HG02763 (cell line): ENCODE measurements around the gene GPR162.

ENCODE experiments used
- ATAC-seq: cut with Tn5 transposase; IDR thresholded peaks from one replicate; pipeline ENCODE4 v1.9.1; 2021; ENCODE audit warnings: mild to moderate bottlenecking, moderate library complexity; ENCODE audit not compliant: unreplicated experiment

The GPR162 gene, protein sequence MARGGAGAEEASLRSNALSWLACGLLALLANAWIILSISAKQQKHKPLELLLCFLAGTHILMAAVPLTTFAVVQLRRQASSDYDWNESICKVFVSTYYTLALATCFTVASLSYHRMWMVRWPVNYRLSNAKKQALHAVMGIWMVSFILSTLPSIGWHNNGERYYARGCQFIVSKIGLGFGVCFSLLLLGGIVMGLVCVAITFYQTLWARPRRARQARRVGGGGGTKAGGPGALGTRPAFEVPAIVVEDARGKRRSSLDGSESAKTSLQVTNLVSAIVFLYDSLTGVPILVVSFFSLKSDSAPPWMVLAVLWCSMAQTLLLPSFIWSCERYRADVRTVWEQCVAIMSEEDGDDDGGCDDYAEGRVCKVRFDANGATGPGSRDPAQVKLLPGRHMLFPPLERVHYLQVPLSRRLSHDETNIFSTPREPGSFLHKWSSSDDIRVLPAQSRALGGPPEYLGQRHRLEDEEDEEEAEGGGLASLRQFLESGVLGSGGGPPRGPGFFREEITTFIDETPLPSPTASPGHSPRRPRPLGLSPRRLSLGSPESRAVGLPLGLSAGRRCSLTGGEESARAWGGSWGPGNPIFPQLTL

DNA sequence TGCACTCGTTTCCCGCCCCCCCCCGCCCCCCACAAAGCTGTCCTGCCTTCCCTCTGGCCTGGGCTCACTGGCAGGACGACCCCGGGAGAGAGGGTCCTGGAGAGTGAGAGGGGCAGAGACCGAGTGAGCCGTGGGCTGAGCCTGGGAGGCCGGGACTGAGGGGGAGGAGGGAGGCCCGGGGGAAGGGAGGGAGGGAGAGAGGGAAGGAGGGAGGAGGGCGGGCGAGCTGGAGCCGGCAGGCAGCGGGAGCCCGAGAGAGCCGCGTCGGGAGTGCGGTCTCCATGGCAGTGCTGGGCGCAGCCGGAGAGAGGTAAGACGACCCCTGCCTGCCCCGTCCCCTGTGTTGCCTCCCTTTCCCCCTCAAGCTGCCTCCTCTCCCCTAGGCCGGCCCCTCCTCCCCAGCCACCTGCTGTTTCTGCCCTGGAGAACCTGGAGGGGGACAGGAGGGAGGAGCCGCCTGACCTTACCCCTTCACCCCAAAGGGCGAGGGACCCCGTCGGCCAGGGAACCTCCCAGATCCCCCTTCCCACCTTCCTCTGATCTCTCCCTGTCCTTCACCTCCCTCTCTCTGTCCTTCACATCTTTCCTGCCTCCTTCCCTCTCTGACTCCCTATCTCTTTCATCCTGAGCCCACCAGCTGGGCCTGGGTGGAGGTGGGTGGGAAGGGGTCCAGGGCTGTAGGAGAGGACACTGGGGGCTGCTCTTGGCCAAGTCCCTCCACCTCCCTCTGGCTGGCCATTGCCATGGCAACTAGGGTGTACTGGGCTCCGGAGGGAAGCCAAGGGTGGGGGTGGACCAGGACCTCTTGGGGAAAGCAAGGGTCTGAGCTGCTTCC lies at the start of gene GPR162:
GPR162 (plus strand) TSS at position 231 of the 835 bp plus-strand sequence. CDS start 2,078 bp downstream, outside the sequence.
- no peak for ATAC-seq

- ATAC-seq, result no peak
Measured at GRCh38 chr12:6772331-6772695, 49.3 kb upstream of the GPR162 start, which contains the start of gene LAG3. TSS of gene LAG3 (plus strand) at chr12:6772520. CDS start at chr12:6772853, 333 bp downstream.

DNA sequence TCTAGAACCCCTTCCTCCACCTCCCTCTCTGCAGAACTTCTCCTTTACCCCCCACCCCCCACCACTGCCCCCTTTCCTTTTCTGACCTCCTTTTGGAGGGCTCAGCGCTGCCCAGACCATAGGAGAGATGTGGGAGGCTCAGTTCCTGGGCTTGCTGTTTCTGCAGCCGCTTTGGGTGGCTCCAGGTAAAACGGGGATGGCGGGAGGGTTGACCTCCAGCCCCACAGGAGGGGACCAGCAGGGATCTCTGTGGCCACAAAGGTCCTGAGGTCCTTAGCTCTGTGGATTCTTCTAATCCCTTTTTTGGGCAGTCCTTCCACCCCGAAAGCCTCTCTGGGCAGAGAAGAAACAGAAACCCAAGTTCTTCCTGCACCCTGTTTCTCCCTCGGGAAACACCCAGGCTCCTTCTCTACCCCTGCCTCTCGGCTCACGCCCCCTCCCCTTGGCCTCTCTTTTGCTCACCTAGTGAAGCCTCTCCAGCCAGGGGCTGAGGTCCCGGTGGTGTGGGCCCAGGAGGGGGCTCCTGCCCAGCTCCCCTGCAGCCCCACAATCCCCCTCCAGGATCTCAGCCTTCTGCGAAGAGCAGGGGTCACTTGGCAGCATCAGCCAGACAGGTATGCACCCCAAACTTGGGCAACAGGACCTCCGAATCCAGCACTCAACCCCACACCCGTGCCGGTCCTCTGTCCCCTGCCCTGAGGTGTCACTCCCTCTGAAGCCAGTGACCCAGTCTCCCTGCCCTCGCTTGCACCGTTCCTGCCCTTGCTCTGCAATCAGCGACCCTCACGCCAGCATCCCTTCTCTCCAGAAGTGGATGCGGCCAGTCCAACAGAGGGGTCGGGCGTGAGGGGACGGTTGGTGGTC lies 48.7 kb upstream of the GPR162 start:
- ATAC-seq, result no peak

- ATAC-seq, result no peak
Measured at GRCh38 chr12:6773590-6774351, 47.9 kb upstream of the GPR162 start.

DNA sequence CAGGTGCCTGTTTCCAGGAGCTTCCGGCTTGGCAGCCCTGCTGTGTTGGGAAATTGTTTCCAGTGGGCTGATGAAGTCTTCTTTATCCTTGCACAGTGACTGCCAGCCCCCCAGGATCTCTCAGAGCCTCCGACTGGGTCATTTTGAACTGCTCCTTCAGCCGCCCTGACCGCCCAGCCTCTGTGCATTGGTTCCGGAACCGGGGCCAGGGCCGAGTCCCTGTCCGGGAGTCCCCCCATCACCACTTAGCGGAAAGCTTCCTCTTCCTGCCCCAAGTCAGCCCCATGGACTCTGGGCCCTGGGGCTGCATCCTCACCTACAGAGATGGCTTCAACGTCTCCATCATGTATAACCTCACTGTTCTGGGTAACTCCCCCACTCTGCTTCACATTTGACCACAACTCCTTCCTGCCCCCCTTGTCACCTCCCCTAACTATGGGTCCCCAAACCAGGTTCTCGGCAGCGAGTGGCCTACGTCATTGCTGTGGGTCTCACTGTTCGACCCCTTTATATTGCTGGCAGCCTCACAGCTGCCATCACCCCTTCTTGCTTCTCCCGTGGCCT lies 47.0 kb upstream of the GPR162 start:
- ATAC-seq, result no peak

GRCh38 chr12:6775185-6776174 lies 46.1 kb upstream of the GPR162 start:
- no peak for ATAC-seq

DNA sequence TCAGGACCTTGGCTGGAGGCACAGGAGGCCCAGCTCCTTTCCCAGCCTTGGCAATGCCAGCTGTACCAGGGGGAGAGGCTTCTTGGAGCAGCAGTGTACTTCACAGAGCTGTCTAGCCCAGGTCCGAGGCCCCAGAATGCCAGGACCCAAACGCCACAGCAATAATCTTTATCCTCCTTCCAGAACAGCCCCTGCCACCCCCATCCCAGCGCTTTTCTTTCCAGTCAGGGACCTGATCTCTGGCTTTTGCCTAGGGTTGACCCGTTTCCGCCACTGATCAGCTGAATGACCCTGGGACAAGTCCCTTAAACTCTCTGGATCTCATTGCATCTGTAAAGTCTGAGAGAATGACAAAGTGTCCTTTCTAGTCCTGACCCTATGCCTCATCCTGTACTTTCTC lies 44.2 kb upstream of the GPR162 start:
- ATAC-seq, result no peak

GRCh38 chr12:6778217-6778573 lies 43.4 kb upstream of the GPR162 start:
- no peak for ATAC-seq

DNA sequence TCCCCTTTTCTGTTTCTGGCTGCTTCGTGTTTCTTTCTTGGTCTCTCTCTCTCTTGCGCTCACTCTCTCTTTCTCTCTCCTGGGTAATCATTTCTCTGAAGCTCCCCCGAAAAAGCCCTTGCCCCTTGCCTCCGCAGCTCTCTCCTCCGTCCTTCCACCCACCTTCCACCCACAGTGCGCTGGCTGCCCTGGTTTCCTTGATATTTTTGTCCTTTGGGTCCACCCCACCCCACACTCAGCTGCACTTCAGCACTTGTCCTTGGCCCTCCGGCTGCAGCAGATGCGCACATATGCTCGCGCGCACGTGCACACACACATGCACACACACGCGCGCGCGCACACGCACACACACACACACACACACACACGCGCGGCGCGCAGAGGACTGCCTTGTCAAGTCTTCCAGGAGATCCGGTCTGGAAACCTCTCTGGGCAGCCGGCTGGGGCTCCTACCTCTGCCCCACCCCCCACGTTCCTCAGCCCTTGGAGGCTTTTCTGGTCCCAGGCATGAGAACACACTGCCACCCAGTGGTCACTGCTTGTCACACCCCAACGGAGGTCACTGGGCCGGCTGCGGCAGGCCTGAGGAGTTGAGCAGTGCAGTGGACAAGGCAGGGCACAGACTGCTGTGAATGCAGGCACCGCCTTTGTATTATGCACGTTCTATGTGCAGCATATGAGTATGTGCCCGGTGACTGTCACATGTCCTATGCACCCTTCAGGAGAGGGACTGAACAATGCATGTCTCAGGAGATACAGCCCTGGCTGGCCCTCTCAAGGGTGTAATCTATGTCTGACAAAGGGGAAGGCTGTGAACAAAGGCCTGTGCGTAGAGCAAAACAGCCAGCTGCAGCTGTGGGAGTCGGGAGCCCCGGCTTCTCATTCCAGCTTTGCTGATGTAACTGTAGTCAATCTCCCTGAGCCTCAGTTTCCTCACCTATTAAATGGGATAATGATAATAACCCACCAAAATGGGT lies 42.8 kb upstream of the GPR162 start:
- ATAC-seq, result peak; percentile 76

GRCh38 chr12:6779708-6780432 lies 41.8 kb upstream of the GPR162 start:
- no peak for ATAC-seq

GRCh38 chr12:6780573-6780972 lies 41.0 kb upstream of the GPR162 start:
- no peak for ATAC-seq

- no peak for ATAC-seq
Measured at GRCh38 chr12:6782119-6782518, 39.5 kb upstream of the GPR162 start.

GRCh38 chr12:6782850-6783566 lies 38.6 kb upstream of the GPR162 start:
- no peak for ATAC-seq

DNA sequence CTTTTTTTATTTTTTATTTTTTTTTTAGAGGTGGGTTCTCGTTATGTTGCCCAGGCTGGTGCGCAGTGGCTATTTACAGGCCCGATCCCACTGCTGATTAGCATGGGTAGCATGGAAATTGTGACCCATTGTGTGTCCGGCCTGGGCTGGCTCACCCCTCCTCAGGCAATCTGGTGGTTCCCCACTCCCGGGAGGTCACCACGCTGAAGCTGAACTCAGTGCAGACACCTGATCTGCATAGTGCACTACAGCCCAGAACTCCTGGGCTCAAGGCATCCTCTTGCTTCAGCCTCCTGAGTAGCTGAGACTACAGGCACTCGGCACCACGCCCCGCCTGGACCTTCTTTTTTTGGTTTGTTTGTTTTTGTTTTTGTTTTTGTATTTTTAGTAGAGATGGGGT lies 37.8 kb upstream of the GPR162 start:
- no peak for ATAC-seq

GRCh38 chr12:6784296-6784695 lies 37.3 kb upstream of the GPR162 start:
- ATAC-seq, result no peak

DNA sequence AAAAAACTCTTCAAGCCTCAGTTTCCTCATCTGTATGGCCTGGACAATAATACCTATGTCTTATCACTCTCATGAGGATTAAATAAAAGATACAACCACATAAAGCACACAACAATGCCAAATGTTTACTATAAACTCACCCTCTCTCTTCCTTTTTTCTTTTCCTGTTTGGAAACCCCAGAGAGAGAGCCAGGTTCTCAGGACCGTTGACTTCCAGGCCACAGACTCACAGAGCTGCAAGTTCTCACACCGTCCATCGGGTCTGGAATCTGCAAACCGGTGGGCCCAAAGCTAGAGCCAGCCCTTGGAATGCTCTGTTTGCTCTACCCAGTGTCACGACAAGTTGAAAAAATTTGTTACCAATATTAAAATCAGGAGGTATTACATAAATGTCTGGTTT lies 36.9 kb upstream of the GPR162 start:
- no peak for ATAC-seq
